ENCODE results near the gene SP6.

Gene SP6

DNA sequence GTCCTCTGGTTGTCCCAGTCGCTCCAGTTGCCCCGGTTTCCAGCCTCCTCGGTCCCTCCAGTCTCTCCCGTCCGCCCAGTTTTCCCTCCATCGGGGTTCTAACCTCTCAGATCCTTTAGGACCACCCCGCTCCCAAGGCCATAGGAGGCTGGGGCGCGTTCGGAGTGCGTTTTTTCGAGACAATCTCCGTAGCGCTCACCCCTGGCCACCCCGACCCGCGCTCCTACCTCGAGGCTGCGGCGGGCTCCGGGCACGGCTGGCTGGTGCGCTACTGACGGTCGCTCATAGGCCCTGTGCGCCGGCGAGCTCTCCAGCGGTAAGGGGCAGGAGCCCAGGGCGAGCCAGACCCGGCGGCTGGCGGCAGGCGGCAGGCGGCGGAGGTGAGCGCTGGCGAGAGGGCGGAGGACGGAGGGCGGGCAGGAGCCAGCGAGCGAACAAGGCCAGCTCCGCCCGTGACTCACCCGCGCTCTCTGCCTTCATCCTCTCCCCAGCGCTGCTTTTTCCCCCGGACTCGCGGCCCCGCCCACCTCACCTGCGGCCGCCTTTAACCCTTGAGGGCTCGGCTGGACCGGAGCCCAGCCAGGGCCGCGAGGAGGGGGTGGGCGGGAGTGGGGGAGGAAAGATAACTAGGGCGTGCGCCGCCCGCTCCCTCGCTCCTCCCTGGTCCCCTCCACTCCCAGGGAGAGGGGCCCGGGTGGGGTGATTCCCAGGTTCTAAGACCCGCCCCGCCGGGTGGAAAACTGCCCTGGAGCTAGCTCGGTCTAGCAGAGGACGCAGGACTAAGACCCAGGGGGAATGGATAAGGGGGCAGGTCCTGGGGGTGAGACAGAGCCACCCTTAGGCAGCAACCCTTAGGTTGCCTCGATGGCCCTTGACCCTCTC is at the start of gene SP6:
SP6 (minus strand) TSS at position 472 of the 882 bp plus-strand sequence. CDS start 2,734 bp downstream, outside the sequence.
- TF ChIP-seq, protein P1, sequence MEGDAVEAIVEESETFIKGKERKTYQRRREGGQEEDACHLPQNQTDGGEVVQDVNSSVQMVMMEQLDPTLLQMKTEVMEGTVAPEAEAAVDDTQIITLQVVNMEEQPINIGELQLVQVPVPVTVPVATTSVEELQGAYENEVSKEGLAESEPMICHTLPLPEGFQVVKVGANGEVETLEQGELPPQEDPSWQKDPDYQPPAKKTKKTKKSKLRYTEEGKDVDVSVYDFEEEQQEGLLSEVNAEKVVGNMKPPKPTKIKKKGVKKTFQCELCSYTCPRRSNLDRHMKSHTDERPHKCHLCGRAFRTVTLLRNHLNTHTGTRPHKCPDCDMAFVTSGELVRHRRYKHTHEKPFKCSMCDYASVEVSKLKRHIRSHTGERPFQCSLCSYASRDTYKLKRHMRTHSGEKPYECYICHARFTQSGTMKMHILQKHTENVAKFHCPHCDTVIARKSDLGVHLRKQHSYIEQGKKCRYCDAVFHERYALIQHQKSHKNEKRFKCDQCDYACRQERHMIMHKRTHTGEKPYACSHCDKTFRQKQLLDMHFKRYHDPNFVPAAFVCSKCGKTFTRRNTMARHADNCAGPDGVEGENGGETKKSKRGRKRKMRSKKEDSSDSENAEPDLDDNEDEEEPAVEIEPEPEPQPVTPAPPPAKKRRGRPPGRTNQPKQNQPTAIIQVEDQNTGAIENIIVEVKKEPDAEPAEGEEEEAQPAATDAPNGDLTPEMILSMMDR (IDR thresholded peaks at IDR 0.05; ENCODE audit: unreplicated experiment in 3 of 3), result no peak
- no peaks in the 10 kb centered on the region for H3K9me3 Mint-ChIP-seq
- H3K36me3 Mint-ChIP-seq (ENCODE audit: low read depth), result no peaks in the 10 kb centered on the region
- H3K27ac Mint-ChIP-seq, result no peak within 1 kb of the TSS
- peaks cover 99% of the 10 kb centered on the region for H3K27me3 Mint-ChIP-seq (ENCODE audit: low read depth)
- H3K4me1 Mint-ChIP-seq, result peaks cover 23% of the 10 kb centered on the region
- H3K4me3 Mint-ChIP-seq, result peak within 1 kb of the TSS; percentile 72 to 80 (median 79)

DNA sequence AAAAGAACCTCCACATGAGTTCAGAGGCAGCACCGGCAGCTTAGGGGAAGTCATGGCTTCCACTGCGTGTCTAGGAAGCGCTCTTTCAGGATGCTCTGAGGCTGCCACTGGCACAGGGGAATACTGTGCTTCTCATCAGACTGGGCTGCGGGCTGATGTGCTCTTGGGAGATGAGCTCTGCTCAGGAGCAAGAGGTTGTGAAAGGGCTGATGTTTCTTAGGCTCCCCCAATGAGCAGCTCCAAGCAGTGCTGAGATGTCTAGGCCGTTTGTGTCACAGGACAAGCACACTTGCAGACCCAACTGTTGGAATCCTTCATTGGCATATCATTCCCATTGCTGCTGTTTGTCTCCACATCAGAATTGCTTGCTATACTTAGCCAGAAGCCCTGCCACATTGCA is 48.7 kb upstream of the SP6 start:
- TF ChIP-seq, protein P1 (IDR thresholded peaks at IDR 0.05; ENCODE audit: unreplicated experiment in 3 of 3), result no peak
- Mint-ChIP-seq H3K4me1 (peaks cover 45% of the 10 kb centered on the region), H3K27me3 (ENCODE audit: low read depth) (no peaks in the 10 kb centered on the region), H3K36me3 (ENCODE audit: low read depth) (peaks cover 11% of the 10 kb centered on the region), H3K4me3 (peak overlapping the region in 1 of 3 experiments; percentile 41), H3K27ac (peak overlapping the region in 2 of 3 experiments; percentile 25 to 31), H3K9me3 (no peaks in the 10 kb centered on the region)

DNA sequence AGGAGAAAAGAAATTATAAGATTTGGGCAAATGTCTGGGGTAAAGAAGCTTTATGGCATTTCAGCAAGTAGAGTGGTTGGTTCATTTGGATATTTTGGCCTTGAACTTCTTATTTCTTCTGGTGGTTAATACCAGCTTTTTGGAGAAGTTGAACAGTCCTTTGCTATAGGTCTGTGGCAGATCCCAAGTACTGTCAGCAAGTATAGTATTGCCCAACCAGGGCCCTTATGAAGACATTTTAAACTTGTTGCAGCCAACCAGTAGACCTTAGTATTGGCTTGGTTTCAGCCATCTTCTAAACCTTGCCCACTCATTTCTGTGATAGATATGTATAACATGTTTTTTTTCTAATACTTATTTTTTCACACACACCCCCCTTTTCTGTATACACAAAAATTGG is 47.3 kb upstream of the SP6 start:
- TF ChIP-seq, protein P1 (IDR thresholded peaks at IDR 0.05; ENCODE audit: unreplicated experiment in 3 of 3), result no peak
- Mint-ChIP-seq H3K27ac (peak overlapping the region in 1 of 3 experiments; percentile 86), H3K36me3 (ENCODE audit: low read depth) (peaks cover 10% of the 10 kb centered on the region), H3K9me3 (no peaks in the 10 kb centered on the region), H3K27me3 (ENCODE audit: low read depth) (no peaks in the 10 kb centered on the region), H3K4me1 (peaks cover 44% of the 10 kb centered on the region), H3K4me3 (peak overlapping the region; percentile 45 to 91 (median 47))

DNA sequence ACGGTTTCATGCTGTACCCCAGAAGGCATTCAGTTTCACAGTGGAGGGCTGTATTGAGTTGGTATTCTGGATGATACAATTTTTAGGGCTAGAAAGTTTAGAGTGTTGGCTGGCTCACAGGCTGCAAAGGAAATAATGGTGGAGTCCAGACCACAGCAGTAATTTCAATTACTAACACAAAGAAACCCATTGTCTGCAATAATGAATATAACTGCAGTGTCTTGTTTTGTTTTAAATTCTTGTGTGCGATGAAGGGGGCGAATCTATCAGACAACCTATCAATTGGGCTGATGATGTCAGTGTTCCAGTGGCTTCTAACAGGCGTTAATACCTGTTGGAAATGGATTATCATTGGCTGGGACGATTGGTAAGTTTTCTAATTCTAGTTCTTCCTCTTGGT is 46.6 kb upstream of the SP6 start:
- Mint-ChIP-seq H3K4me1 (peaks cover 39% of the 10 kb centered on the region), H3K36me3 (ENCODE audit: low read depth) (peaks cover 6% of the 10 kb centered on the region), H3K9me3 (no peaks in the 10 kb centered on the region), H3K27ac (peak overlapping the region; percentile 86 to 95 (median 91)), H3K4me3 (peak overlapping the region; percentile 89 to 91 (median 90)), H3K27me3 (ENCODE audit: low read depth) (no peaks in the 10 kb centered on the region)
- TF ChIP-seq, protein P1 (IDR thresholded peaks at IDR 0.05; ENCODE audit: unreplicated experiment in 3 of 3), result no peak

DNA sequence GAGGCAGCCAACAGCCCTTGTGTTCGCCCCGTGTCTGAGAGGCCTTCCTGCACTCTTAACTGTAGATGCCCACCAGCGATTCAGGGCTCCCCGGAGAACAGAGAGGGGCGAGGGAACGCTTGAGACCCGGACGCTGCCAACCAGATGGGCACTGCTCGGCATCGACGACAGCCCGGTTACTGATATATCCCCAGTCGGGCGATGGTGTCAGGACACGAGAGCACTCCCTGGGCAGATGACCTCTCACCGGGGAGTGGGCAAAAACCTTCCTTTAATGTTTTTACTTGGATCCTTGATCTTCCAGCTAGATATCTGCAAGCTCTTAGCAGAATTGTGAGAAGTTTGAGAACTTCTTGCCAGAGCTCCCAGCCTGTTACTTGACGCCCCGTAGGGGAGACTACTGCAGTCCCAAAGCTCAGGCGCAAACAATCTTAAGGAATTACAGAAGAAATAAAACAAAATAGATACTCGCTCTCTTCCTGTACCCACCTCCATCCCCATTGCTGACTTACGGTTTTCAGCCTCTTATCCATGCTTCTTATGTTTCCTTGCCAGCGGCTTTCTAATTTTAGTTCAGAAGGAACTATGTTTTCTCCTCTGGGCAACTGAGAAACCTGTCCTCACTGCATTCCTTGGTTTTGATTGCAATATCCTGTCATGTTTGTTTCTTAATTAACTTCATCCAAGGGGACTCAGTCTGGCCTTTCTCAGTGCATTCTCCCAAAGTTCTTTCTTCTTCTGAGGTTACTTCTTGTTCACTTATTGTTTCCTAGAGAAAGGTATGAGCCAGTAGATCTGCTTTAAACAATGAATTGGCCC is 45.9 kb upstream of the SP6 start:
- peak overlapping the region; percentile 86 to 95 (median 91) for H3K27ac Mint-ChIP-seq
- H3K4me1 Mint-ChIP-seq, result peaks cover 32% of the 10 kb centered on the region
- TF ChIP-seq, protein P1 (IDR thresholded peaks at IDR 0.05; ENCODE audit: unreplicated experiment in 3 of 3), result no peak
- no peaks in the 10 kb centered on the region for H3K27me3 Mint-ChIP-seq (ENCODE audit: low read depth)
- peak overlapping the region; percentile 89 to 91 (median 90) for H3K4me3 Mint-ChIP-seq
- no peaks in the 10 kb centered on the region for H3K36me3 Mint-ChIP-seq (ENCODE audit: low read depth)
- no peaks in the 10 kb centered on the region for H3K9me3 Mint-ChIP-seq

Data from nephron (organoid).